ENCODE results near the gene MIXL1. TPM values are rescaled to one million over a fixed set of nuclear protein-coding genes. Genes with fewer than 3 reads are reported as not detected.
"Not testable (repeated sequence)": the region's sequence is repeated elsewhere in the genome, so short reads cannot be mapped to it uniquely, and the experiment has no call there.

MIXL1 gene
- total RNA-seq, 1 donor from 2014 or later: 1.4 TPM

GRCh38 chr1:226212545-226212944, 10.9 kb upstream of the MIXL1 start:
- no peak for DNase-seq (ENCODE audit: low spot score)

- DNase-seq (ENCODE audit: low spot score): no peak
Observed at GRCh38 chr1:226215239-226215638, 8.2 kb upstream of the MIXL1 start.

DNA sequence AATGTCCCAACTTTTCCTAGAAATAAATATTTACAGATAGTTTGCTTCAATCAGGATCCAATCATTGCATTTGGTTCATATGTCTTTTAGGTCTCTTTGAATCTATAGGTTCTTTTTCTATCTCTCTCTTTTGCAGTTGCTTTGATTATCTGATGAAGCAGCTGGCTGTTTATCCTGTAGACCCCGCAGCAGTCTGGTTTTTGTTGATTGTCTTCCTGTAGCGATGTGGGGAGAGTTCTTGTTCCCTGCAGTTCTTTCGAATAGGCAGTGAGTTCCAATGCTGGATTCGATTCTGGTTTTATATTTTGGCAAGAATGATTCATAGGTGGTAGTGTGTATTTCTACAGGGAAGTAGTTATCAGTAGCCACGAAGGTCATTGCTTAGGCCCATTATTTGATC, 7.4 kb upstream of the MIXL1 start:
- no peak for DNase-seq (ENCODE audit: low spot score)

- DNase-seq (ENCODE audit: low spot score): no peak
Observed at GRCh38 chr1:226217273-226217672, 6.2 kb upstream of the MIXL1 start.

DNA sequence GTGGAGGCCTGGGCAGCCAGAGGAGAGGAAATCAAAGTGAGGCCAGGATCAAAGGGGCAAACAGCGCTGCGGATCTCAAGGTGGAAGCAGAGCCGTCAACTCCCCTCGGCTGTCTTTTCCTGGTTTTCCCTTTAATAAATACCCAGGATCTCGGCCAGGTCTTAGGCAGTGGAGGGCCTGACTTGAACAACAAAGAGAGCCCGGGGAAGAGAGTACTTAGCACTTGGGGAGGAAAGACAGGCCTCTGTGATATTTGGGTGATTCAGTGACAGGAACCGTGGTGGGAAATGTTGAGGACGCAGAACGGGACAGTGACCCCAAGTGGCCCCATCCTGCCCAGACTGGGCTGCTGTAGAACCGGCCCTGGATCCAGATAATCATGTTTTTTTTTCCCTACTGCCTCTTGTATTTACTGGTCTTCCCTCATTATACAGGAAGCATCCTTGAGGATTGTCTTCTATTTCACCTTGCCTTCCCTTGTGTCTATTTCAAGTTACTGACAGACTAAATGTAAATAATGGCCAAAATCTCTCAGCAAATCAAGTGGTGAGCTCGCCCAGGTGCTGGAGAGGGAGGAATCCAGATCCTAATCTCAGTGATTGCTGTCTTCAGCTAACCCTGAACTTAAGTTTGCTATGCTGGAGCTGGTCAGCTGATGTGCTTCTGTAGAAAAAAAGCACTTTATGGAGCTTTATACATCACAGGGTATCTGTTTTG, 2.8 kb upstream of the MIXL1 start:
- no peak for DNase-seq (ENCODE audit: low spot score)

DNA sequence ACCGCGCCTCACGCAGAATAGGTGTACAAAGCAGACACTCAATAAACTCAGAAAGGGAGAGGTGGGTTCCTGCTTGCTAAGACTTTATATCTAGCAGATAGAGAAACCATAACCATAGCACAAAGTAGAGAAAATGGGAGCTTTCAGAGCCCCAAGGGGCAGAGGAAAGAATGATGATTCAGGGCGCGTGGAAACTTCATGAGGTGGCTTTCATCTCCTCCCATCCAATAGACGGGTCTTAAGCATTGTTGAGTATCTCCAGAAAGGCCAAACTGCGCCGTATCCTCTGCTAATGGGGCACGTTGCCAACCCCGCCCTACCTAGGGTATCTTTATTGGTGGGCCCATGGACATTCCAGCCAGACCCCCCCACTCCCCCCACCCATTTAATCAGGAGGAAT, 778 bp upstream of the MIXL1 start:
- DNase-seq (ENCODE audit: low spot score): no peak

- no peak for DNase-seq (ENCODE audit: low spot score)
Observed at GRCh38 chr1:226223786-226224244, 351 bp downstream of the MIXL1 start.

GRCh38 chr1:226226601-226227000, 3.1 kb downstream of the MIXL1 start:
- DNase-seq (ENCODE audit: low spot score): no peak

DNA sequence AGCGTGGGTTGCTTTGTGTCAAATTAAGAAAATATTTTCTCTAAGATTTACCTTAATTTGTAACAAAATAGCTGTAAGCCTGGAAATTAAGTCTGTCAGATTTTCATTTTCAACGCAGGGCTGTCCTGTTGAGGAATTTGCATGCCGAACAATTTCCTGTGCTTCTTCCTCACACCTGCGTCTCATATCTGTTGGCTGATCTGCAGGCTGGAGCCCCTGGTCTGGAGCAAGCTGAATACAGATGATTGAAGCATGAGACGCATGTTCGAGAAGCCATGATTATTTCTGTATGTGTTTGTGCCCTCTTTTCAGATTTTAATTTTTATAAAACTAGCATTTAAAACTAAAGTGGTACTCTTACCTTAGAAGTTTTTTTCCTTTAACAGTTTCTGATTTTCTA, 9.8 kb downstream of the MIXL1 start:
- no peak for DNase-seq (ENCODE audit: low spot score)

GRCh38 chr1:226233806-226234205, 10.3 kb downstream of the MIXL1 start:
- DNase-seq (ENCODE audit: low spot score): no peak

DNA sequence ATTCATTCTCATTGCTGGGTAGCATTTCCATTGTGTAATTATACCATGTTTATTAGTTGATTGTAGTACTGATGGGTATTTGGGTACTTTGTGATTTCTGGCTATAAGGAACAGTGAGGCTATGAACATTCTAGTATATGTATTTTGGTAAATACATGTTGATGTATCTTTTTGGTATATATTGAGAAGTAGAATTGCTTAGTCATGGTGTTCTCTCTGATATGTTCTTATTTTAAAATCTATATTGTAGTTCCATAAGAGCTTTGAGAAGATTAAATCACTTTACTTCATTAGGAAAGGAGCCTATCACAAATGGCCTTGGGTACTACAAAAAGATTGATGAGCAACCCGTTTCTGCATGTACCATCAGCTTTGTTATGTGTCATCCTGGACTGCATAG, 13.4 kb downstream of the MIXL1 start:
- no peak for DNase-seq (ENCODE audit: low spot score)

- DNase-seq (ENCODE audit: low spot score): no peak
Observed at GRCh38 chr1:226239421-226239820, 16.0 kb downstream of the MIXL1 start.

DNA sequence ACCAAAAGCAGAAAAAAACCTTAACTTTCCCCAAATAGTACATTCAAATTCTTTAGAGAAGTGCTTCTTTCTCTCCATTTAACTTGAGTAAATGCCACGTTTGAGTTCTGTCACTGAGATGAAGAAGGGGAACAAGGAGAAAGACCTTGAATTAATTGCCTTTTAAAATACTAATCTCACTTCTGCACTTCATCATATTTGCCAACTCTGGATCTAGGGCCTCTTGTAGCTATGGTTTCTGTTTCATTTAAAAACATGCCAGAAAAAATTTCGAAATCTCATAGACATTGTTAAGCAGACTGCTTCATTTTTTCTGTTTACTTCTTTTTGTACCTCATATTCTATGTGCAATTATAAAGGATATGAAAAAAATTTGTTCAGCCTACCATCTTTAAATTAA, 24.6 kb downstream of the MIXL1 start:
- DNase-seq (ENCODE audit: low spot score): peak; percentile 81

- DNase-seq (ENCODE audit: low spot score): peak; percentile 62
Observed at GRCh38 chr1:226248796-226249195, 25.3 kb downstream of the MIXL1 start.

DNA sequence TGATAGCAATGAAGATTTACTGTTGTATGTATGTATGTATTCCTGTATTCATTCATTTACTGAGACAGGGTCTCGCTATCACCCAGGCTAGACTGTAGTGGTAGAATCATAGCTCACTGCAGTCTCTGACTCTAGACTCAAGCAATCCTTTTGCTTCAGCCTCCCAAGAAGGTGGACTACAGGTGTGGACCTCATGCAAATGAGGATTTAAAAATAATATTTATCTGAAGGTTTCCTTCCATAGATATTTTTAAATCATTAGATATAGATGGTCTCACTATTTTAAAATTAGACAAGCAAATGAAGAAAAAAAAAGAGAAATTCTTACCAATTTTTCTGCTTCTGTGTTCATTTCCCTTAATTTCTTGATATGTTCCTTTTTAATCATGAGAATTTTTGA, 27.0 kb downstream of the MIXL1 start:
- DNase-seq (ENCODE audit: low spot score): no peak

- not testable (repeated sequence) for DNase-seq (ENCODE audit: low spot score)
Observed at GRCh38 chr1:226252841-226253240, 29.4 kb downstream of the MIXL1 start.

- DNase-seq (ENCODE audit: low spot score): no peak
Observed at GRCh38 chr1:226253933-226254332, 30.5 kb downstream of the MIXL1 start.

- peak; percentile 77 for DNase-seq (ENCODE audit: low spot score)
Observed at GRCh38 chr1:226255380-226255779, 31.9 kb downstream of the MIXL1 start.

GRCh38 chr1:226261818-226262217, 38.4 kb downstream of the MIXL1 start:
- no peak for DNase-seq (ENCODE audit: low spot score)

DNA sequence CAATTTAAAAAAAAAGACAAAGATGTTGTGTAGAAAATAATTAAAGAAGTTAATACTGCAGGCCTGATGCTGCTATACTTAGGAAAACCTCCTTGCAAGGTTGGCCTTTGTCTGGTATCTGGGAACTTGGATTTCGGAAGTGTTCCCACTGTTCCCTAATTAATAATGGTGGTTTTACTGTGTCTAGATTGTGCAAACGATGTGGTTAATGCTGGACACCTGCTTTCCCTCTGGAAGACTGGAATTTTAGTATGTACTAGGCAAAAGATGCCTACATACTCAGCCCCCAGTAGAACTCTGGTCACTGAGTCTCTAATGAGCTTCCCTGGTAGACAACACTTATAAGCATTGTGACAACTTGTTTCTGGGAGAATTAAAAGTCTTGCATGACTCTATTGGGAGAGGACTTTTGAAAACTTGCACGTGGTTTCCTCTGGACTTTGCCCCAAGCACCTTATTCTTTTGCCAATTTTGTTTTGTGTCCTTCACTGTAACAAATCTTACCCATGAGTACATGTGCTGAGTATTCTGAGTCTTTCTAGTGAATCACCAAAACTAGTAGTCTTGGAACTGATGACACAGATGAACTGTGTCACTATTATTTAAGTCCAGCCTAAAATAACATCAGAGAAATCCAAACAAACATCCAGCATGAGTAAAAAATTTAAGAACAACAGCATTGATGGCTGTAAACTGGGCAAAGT, 45.1 kb downstream of the MIXL1 start:
- DNase-seq (ENCODE audit: low spot score): no peak

DNA sequence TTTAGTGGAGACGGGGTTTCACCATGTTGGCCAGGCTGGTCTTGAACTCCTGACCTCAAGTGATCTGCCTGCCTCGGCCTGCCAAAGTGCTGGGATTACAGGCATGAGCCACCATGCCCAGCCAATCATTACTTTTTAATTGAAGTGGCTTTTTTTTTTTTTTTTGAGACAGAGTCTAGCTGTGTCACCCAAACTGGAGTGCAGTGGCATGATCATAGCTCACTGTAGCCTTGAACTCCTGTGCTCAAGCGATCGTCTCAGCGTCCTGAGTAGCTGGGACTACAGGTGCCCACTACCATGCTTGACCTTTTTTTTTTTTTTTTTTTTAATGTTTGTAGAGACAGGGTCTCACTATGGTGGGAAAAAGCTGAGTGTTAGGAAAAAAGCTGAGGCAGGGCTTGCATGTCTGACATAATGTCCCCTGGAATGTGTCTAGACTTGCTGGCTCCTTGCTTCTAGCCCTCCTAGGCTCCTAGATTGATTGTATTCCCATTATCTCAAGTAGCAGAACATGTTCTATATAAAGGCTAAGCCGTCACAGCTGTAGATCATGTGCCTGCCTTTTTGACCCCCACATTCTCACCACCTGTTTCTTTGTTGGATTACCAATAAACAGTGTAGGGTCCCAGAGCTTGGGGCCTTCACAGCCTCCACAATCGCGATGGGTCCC, 48.9 kb downstream of the MIXL1 start:
- peak; percentile 13 for DNase-seq (ENCODE audit: low spot score)

GRCh38 chr1:226274138-226274537, 50.7 kb downstream of the MIXL1 start:
- peak; percentile 58 for DNase-seq (ENCODE audit: low spot score)
